ENCODE results near the gene CD82.
A peak's percentile ranks its signal among the peaks of the same experiment; 100 is the strongest.

Gene CD82

DNA sequence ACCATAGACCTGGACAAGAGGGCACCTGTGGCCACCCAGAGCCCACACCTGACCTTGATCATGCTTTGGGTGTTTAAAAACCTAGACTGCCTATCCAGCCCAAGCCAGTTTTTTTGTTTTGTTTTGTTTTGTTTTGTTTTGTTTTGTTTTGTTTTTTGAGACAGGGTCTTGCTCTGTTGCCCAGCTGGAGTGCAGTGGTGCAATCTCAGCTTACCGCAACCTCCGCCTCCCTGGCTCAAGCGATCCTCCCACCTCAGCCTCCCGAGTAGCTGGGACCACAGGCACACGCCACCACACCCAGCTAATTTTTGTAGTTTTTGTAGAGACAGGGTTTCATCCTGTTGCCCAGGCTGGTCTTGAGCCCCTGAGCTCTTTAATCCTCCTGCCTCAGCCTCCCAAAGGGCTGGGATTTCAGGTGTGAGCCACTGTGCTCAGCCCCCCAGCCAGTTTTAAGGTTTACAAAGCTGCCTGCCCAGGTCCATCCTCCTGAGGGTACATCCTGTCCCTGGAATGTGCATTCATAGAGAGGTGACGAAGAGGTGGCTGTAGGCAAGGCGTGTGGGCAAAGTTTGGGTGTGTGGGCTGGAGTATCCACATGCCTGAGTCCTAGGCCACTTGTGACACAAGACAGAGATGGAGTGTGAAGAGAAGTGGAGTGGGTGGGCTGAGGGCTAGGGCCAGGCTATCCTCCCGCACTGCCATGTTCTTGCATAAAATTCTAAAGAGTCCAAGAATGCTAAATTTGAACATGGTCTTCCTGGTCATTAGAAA, 3.3 kb upstream of the CD82 start:
- no peak for DNase-seq

DNA sequence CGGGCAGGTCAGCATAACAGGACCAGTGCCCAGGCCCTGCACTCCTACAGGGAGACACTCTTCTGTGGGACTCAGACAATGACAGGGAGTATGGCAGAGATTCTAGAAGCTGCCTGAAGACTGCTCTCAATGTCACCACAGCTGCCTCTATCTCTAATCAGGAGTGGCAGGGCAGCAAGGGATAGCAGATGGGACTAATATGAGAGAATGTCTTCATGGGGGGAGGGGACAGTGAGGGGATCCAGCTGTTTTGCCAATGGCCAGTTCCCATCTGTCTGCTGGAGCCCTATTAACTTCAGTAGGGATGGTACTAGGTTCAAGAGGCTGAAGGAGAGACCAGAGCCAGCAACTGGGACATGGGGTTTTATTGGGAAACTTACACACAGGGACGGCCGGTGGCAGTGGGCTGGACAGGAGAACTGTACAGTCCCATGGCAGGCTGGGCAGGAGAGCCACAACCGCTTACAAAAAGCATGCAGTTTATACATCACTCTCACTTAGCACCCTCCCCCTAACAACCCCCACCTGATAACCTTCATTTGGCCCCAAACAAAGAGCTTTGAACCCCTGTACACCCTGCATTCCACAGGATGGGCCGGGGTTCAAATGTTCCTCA, 2.5 kb upstream of the CD82 start:
- DNase-seq = no peak

DNA sequence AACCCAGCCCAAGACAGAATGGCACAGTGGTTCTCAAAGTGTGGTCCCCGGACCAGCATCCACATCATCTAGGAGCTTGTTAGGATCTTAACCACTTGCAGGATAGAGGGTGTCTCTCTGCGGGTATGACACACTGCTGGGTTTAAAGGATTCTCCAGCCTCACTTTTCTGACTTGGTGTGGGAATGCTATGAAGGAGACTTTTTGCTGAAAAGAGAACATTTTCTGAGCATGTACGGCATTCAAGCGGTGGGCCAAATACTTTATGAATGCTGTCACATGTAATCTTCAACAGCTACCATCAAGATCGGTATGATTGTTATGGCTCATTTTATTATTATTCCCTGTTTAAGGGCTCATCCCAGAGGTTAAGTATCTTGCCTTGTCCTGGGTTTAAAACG, 1.8 kb upstream of the CD82 start:
- DNase-seq = no peak

DNA sequence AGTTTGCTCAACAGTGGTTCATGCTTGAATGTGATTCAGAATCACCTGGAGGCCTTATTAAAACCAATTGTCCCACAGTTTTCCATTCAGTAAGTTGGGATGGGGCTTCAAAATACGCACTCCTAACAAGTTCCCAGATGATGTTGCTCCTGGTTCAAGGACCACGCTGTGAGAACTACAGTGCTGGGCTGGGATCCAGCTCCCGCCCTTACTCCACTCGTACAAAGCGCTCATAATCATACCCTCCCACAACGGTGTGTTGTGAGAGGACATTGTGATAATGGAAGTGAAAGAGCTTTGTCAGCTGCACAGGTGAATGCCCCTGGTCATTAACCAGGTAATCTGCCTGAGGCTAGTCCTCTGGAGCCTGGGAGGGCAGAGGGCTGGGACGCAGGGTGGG, 1.3 kb upstream of the CD82 start:
- DNase-seq = no peak

DNA sequence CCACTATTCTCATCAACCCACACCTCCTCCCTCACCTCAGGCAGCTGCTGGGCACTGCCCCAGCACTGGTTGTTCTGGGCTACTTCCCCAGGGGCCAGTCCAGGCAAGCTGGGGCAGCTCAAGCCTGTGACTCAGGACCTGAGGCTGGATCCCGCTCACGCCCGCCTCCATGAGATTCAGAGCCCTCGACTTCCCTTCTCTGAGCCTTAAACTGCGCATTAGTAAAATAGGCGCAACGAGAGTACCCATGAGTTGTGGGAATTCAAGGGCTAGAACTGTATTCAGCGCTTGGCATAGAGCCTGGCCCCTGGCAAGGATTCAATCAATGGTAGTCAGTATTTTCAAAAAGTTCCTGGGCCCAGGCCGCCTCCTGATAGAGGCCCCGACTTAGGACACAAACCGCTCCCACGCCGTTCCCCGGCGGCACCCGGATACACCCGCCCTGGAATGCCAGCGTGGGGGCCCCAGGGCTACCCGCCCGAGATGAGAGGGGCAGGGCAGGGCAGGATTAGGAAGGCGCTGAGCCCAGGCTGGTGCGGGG, 723 bp upstream of the CD82 start:
- DNase-seq = peak; percentile 94

DNA sequence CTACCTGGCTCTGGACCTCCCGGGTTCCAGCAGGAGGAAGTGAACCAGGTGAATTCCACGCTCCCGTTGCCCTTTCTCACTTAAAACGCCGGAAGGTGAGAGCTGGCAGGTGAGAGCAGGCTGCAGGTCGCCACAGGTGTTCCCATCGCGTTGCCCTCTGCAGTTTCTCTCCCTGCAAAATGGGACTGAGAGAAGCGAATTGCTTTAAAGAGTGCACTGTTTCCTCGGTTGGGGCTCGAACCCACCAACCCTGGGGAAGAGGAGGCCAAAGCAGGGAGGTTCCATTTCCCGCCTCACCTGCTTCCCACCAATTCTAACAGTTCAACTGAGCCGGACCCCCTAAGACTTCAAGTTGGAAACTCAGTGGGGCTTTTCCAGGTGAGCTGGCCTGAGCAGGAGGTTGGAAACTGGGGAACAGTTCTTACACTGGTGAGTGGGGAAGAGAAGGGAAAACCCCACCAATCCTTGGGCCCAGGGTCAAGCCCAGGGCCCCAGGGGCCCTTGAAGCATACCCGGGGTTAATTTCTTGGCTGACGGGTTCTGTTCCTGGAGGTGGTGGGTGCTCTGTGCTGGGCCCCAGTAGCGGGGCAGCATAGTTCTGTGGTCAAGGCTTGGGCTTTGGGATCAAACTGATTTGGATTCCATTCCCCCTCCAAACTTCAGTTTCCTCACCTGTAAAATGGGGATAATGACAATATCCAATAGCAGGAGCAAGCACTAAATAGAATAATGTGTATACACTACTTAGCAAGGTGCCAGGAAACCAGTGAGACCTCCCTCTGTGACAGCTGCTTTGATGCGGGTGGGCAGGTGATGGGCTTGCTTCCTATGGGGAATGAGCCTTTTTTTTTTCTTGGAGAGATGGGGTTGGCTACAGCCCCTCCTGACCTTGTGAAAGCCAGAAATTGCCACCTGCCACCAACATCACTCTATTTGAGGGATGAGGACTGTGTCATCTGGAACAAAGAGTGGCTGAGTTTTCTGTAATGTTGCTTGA, 788 bp downstream of the CD82 start:
- peak; percentile 19 for DNase-seq

DNA sequence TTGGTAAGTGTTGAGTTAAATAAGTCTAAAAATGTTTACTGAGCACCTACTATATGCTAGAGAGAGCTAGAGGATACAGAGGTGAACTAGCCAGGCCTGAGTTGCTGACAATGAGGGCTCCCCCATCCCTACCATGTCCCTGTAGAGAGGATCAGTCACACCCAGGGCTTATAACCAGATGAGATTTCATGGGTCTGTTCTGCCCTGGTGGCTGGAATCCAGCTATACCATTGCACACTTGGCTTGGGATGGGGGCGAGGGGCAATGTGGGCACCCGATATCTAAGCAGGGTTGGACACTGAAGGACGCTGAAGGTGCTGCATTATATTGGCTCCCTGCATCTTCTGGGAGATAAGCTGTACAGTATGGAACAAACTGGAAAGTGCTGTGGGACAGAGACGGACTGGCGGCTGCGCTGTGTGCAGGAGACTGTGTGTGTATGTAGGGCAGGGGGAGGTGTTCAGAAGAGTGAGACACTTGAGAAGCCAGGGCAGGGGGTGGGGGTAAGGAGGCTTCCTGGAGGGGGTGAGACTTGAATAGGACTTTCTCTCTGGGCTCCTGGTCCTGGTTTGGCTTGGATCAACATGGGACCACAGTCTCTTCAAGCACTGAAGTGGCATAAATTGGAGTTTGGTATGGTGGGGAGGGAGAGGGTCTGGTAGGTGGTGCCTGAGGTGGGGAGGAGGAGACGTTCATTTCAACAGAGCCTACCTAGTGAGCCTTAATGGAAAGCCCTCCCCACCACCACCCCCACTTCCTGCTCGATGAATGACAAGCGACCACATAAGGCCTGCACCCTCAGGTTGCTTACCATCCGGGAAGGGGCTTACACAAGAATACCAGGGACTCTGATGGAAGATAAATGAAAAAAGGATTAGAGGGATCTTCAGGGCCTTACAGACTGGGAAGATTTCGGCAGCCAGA, 1.8 kb downstream of the CD82 start:
- DNase-seq = no peak

DNA sequence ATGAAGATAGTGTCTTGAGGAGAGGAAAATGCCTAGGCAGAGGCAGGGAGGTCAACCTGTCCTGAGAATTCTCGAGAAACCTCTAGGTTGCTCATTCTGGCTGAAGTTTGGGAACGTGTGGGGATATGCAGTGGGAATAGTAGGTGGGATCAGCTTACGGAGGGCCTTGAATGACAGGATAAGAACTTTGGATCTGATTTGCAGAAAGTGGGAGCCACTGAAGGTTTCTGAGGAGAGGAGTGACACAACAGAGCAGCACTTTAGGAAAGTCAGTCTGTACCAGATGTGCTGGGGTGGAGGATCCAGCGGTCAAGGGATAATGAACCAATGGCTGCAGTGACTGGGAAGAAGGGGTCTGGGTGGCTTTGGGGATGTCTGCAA, 2.4 kb downstream of the CD82 start:
- DNase-seq = no peak

DNA sequence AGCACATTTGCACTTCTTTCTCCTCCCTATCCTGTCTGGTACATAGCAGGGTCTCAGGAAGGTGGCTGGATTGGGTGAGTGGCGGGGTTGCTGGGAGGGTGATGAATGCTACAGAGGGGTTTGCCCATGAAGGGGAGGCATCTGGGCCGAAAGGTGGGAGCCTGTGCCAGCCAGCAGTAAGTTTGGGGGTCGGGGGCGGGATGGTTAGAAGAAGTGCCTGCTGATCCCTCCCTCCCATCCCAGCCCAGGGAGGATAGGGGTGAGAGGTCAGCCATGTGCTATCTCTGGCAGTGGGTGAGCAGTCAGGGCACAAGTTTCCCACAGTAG, 2.8 kb downstream of the CD82 start:
- DNase-seq = no peak

DNA sequence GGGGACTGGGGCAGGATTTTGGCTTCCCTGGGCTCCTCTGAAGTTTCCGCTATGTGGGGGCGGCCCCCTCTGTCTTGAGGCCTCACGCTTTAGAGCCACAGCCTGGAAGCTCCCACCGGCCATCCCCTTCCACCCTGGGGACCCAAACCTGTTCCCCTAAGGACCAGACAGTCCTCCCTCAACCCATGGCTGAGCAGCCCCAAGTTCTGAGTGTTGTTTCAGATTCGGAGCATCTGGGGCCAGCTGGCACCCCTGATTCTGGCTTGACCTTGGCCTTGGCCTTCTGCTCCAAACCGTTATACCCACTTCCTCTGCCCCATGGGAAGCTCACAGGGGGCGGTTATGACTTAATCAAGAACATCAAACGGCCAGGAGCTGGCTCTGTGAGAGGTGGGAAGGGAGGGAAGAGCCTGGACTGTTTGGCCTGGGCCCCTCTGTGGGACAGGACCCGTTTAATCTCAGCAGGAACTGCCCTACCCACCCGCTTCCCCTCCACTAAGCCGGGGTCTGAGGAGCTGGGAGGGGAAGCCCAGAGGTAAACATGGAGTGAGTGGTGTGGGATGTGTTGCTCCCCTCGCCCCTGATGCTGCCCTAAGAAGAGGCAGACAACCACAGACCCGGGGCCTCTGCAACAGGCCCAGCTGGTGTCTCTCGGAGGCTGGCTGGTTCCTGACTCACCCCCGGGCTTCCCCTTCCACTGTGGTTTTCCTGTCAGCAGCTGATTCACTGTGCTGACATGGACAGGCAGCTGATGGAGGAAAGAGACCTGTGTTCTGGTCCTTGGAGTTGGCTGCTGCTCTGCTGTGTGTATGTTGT, 3.4 kb downstream of the CD82 start:
- peak; percentile 97 for DNase-seq

DNA sequence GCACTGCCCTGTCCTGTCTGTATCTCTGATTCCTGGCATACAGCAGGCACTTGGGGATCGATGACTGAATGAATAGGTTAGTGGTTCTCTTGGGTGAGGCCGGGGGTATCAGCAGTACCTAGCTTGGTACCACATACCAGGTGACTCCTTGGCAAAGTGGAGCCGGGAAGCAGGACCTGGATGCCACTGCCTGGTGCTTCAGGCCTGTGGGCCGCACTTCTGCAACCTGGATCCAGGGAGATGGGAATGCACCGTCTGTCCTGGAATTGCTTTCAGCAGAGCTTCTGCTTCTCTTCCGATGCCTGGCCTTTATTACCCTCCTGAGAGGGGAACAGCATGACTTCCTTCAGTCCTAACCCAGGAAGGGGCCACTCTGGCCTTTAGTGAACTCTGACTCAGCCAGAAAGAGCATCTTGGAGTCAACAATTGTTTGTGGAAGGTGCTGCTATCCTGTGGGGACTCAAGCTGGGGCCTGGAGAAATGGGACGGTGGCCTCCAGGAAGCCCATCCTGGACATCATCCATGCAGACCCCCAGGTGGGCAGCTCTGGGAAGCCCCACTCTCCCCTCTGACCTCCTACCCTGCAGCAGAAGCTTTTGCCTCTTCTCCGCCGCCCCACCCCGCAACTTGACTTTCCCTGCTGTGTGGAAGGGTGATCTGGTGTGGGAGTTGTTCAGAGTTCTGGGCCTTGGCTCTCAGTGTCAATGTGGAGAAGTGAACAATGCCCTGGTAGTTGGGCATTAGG, 5.1 kb downstream of the CD82 start:
- peak; percentile 80 for DNase-seq

DNA sequence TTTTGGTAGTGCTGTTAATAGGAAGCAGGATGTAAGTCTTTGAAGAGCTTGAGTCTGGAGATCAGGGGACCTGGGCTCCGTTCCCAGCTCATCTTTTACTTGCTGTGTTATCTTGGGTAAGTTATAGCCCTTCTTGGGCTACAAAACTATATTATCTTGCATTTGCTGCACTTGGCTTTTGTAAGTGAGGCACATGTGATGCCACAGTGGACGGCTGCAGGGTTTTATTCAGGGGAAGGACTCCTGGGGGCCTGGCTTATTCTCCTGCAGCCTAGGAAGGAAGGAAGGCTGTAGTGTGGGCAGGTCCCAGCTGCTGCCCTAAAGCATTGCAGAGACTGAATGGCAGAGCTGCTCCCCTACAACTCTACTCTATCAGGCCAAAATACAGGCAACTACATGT, 6.4 kb downstream of the CD82 start:
- DNase-seq = no peak

DNA sequence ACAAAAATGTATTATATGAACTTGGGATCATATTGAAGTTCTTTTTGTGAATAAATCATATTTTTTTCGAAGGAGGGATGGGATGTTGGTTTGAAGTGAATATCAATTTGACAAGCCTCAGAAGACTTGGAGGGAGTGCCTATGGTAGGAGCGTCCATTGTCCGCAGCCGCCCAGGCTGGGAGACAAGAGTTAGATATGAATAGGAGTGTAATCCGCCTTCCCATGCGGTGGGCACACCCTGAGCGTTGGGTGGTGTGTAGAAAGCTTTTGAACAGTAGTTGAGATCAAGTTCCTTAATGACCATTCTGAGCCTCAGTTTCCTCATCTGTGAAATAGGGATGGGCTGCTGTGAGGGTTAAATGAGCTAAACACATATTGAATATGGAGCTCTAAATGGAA, 7.0 kb downstream of the CD82 start:
- no peak for DNase-seq

DNA sequence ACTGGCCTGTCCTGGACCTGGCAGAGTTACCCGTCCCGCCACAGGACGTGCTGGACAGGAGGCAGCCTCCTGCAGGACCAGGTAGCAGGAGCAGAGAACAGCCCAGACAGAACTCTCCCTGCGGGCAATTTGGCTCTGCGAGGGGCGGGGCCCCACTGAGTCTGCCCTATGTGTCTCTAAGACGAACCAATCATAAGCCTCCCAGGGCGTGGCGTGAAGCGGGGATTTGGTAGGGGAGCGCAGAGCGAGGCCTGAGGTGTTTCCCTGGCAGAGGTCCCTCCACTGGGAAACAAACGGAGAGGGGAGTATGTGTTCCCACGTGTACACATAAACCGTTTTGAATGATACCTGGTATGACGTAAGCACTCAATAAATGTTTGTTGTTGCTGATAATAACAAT, 7.4 kb downstream of the CD82 start:
- no peak for DNase-seq

DNA sequence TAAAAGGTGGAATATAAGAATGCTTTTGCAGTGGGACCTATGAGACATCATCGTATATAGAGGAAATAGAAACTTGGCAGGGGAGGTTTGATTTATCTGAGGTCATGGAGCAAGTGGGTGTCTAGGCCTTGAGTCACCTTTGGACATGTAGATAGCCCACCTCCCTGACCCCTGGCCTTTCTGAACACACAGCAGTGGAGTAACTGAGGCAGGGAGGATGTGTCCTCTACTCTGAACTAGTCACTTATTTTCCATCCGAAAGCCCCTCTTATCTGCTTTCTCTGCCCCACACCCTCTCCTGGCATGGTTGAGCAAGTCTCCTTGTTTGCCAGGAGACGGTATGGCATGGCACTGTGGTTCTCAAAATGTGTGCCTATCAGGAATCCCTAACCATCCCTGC, 7.9 kb downstream of the CD82 start:
- DNase-seq = peak; percentile 83

DNA sequence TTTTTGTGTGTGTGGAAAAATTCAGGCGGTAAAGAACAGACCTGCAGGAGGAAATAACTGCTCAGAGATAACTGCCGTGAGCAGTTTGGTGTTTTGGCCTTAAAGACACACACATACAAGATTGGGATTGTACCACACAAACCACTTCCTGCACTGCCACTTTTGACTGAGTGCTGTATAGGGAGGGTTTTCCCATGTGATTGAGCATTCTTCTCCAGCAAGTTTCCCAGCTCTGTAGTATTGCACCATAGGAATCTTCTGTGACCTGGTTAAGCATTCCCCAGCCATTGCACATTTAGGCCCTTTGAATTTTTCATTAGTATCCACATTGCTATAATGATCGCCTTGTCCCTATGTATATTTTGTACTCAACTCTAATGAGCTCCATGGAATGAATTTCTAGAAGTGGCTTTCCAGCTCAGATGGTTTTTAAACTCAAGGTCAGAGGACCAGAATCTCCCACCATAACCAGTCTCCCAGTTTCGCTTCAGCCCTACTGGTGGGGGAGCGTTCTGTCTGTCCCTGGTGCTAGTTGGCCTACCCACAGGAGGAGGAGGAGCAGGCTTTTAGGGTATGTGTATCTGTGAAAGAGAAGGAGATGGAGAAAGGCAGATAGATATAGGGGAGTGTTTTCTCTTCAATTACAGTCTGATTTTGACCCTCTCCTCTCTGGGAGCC, 9.3 kb downstream of the CD82 start:
- DNase-seq = peak; percentile 88

DNA sequence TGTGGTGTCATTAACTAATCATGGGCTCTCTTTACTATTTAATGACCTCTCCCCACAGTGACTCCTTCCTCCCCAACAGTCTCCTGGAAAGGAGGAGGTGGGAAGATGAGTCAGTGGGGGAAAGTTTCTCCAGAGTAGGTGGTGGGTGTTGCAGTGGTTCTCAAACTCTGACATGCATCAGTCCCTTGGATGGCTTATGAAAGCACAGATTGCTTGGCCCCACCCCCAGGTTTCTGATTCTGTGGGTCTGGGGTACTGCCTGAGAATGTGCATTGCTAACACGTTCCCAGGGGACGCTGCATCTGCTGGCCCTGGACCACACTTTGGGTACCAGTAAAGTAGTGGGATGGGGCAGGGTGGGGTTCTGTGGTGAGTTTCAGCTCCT, 9.8 kb downstream of the CD82 start:
- DNase-seq = peak; percentile 92

DNA sequence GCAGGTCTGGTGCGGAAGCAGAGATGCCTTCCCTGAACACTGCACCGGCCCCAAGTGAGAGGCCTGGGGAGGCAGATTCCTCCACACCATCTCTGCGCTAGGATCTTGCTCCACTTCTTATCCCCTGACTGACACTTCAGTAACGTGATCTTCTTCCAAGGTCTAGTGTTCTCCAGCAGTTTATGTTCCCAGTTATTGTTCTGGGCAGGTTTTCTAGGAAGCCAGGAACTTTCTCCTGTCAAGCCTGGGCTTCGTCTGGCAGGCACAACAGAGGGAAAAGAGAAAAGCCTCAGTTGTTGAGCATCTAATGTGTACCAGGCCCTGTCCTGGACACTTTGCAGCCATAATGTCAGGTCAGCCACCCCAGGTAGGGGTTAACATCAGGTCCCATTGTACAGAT, 10.5 kb downstream of the CD82 start:
- DNase-seq = no peak

DNA sequence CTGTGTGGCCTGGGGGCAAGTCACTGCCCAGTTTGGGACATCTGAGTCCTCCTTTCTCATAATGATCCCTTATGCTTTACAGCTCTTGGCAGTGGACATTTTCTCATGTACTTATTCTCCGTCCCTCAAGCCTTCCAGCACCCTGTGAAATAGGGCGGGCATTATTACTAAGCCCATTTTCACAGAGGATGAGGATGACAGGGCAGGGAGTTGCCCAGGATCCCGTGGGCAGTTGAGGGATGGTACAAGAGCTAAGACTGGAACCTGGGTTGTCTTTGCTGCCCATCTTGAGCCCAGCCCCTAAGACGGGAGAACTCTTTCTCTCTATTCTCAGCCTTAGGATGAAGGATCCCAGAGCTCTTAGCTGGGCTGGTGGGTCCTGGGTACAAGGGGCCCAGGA, 11.2 kb downstream of the CD82 start:
- peak; percentile 68 for DNase-seq

DNA sequence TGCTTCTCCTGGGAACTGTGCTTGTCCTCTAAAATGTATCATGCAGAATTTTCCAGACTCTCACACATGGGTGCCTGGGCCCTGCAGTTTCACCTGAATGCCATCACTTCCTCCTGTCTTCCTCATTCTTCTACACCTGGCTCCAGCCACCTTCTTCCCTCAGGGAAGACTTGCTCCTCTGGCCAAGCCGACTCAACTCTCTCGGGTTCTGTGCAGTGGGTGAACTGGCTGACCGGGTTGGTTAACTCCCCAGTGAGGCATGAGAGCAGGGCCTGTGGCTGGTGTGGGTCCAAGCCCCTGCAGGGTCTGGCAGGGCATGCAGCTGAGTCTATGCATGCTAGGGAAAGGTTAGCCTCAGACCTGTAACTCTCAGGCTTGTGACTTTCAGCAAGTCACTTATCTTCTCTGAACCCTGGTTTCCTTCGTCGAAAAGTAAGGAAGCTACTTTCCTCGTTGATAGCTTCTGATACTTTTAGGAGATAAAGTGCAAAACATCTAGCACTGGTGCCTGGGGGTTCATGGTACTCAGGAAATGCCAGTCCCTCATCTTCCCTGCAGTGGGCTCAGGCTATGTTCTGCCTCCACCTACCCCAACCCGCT, 11.9 kb downstream of the CD82 start:
- DNase-seq = no peak

Data from inflammatory macrophage treated with lipopolysaccharide for 4 hours (primary cell).